ENCODE data around the gene ANLN.
"Not testable (repeated sequence)": the region's sequence is repeated elsewhere in the genome, so short reads cannot be mapped to it uniquely, and the experiment has no call there.

Gene ANLN

GRCh38 chr7:36486336-36486735 lies 96.7 kb downstream of the ANLN start:
- Histone ChIP-seq H3K79me2 (ENCODE audit: insufficient read depth, low read length) (no peaks in the 10 kb centered on the region), H3K4me3 (ENCODE audit: low read length, poor library complexity, severe bottlenecking) (no peak overlapping the region), H4K20me1 (ENCODE audit: insufficient read depth, low read length, poor library complexity, severe bottlenecking) (no peaks in the 10 kb centered on the region), H3K9ac (ENCODE audit: low read depth, low read length, poor library complexity, severe bottlenecking) (no peak overlapping the region), H3F3A (ENCODE audit: low read depth) (no peaks in the 10 kb centered on the region), H3K9me2 (replicated peaks; ENCODE audit: low read depth, low read length) (no peaks in the 10 kb centered on the region), H3K27me3 (ENCODE audit: insufficient read depth, low read length, poor library complexity, severe bottlenecking) (no peaks in the 10 kb centered on the region), H3K36me3 (ENCODE audit: insufficient read depth, low read length) (no peaks in the 10 kb centered on the region), H2AFZ (ENCODE audit: low read length) (no peak overlapping the region), H3K9me3 (ENCODE audit: insufficient read depth, low read depth, low read length) (no peaks in the 10 kb centered on the region), H3K4me2 (ENCODE audit: low read depth, low read length, poor library complexity, severe bottlenecking) (no peak overlapping the region), H3K4me1 (ENCODE audit: insufficient read depth, low read length, poor library complexity, severe bottlenecking) (no peaks in the 10 kb centered on the region)
- no peak for TF ChIP-seq CTCF (conservative IDR thresholded peaks at IDR 0.05; ENCODE audit: low read length)
- no peak for TF ChIP-seq EZH2phosphoT487 (IDR thresholded peaks at IDR 0.05; ENCODE audit: borderline replicate concordance)

DNA sequence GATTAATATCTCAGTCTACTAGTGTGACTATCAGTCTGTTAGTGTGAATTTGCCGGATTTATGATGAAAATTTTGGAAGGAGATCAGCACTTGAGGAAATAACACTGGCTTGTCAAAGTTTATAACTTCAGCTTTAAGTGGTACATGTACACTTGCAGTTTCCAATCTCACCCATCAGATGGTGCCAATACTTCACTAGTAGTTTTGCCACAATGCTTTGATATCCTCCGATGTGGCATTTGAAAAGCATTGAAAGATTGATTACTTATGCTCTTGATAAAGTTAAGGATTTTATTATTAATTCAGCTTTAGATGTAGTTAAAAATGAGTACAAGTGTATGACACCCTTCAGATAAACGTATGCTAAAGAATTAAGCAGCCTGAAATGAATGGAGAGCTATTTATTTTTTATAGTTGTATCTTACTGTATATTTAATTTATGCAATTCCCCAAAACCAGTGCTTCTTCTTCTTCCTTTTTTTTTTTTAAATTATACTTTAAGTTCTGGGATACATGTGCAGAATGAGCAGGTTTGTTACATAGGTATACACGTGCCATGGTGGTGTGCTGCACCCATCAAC lies 98.2 kb downstream of the ANLN start:
- Histone ChIP-seq H3K36me3 (ENCODE audit: insufficient read depth, low read length) (no peaks in the 10 kb centered on the region), H3F3A (ENCODE audit: low read depth) (no peaks in the 10 kb centered on the region), H3K9me3 (ENCODE audit: insufficient read depth, low read depth, low read length) (no peaks in the 10 kb centered on the region), H2AFZ (ENCODE audit: low read length) (no peak overlapping the region), H3K27me3 (ENCODE audit: insufficient read depth, low read length, poor library complexity, severe bottlenecking) (no peaks in the 10 kb centered on the region), H3K4me2 (ENCODE audit: low read depth, low read length, poor library complexity, severe bottlenecking) (no peak overlapping the region), H3K4me3 (ENCODE audit: low read length, poor library complexity, severe bottlenecking) (no peak overlapping the region), H3K79me2 (ENCODE audit: insufficient read depth, low read length) (no peaks in the 10 kb centered on the region), H3K4me1 (ENCODE audit: insufficient read depth, low read length, poor library complexity, severe bottlenecking) (no peaks in the 10 kb centered on the region), H3K9me2 (replicated peaks; ENCODE audit: low read depth, low read length) (no peaks in the 10 kb centered on the region), H4K20me1 (ENCODE audit: insufficient read depth, low read length, poor library complexity, severe bottlenecking) (no peaks in the 10 kb centered on the region), H3K9ac (ENCODE audit: low read depth, low read length, poor library complexity, severe bottlenecking) (no peak overlapping the region)
- TF ChIP-seq EZH2phosphoT487 (IDR thresholded peaks at IDR 0.05; ENCODE audit: borderline replicate concordance), result no peak
- peak; percentile 94 for TF ChIP-seq CTCF (conservative IDR thresholded peaks at IDR 0.05; ENCODE audit: low read length)

DNA sequence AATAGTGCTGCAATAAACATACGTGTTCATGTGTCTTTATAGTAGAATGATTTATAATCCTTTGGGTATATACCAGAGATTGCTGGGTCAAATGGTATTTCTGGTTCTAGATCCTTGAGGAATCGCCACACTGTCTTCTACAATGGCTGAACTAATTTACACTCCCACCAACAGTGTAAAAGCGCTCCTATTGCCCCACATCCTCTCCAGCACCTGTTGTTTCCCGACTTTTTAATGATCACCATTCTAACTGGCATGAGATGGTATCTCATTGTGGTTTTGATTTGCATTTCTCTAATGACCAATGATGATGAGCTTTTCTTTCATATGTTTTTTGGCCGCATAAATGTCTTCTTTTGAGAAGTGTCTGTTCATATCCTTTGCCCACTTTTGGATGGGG lies 99.0 kb downstream of the ANLN start:
- H3K9ac ChIP-seq (ENCODE audit: low read depth, low read length, poor library complexity, severe bottlenecking); H3K4me2 ChIP-seq (ENCODE audit: low read depth, low read length, poor library complexity, severe bottlenecking); H3K27me3 ChIP-seq (ENCODE audit: insufficient read depth, low read length, poor library complexity, severe bottlenecking); H3K79me2 ChIP-seq (ENCODE audit: insufficient read depth, low read length); H3K36me3 ChIP-seq (ENCODE audit: insufficient read depth, low read length); H3K4me1 ChIP-seq (ENCODE audit: insufficient read depth, low read length, poor library complexity, severe bottlenecking); H3F3A ChIP-seq (ENCODE audit: low read depth); H3K4me3 ChIP-seq (ENCODE audit: low read length, poor library complexity, severe bottlenecking); H4K20me1 ChIP-seq (ENCODE audit: insufficient read depth, low read length, poor library complexity, severe bottlenecking); H2AFZ ChIP-seq (ENCODE audit: low read length); H3K9me3 ChIP-seq (ENCODE audit: insufficient read depth, low read depth, low read length); H3K9me2 ChIP-seq (replicated peaks; ENCODE audit: low read depth, low read length): not testable (repeated sequence)

DNA sequence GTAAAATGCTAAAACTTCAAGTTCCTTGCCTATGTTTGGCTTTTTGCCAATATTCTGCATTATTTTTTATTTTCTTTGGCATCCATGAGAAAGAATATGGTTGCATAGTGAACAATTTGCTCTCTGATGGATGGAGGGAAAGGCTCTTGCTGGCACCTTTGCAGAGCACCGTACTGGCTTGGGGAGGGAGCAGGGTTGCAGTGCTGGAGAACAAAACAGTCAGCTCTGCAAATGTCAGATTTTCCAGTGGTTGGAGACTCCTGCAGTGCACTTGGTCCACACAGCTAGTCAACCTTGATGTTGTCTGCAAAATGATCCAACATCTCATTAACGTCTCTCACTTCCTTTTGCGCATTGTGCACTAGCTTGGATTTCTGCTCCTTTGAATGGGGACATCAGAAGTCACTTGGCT lies 100.8 kb downstream of the ANLN start:
- H3F3A ChIP-seq (ENCODE audit: low read depth), result no peaks in the 10 kb centered on the region
- H4K20me1 ChIP-seq (ENCODE audit: insufficient read depth, low read length, poor library complexity, severe bottlenecking), result no peaks in the 10 kb centered on the region
- no peak overlapping the region for H3K4me3 ChIP-seq (ENCODE audit: low read length, poor library complexity, severe bottlenecking)
- no peak overlapping the region for H2AFZ ChIP-seq (ENCODE audit: low read length)
- no peak overlapping the region for H3K4me2 ChIP-seq (ENCODE audit: low read depth, low read length, poor library complexity, severe bottlenecking)
- no peaks in the 10 kb centered on the region for H3K36me3 ChIP-seq (ENCODE audit: insufficient read depth, low read length)
- H3K79me2 ChIP-seq (ENCODE audit: insufficient read depth, low read length), result no peaks in the 10 kb centered on the region
- H3K27me3 ChIP-seq (ENCODE audit: insufficient read depth, low read length, poor library complexity, severe bottlenecking), result no peaks in the 10 kb centered on the region
- no peaks in the 10 kb centered on the region for H3K9me2 ChIP-seq (replicated peaks; ENCODE audit: low read depth, low read length)
- H3K4me1 ChIP-seq (ENCODE audit: insufficient read depth, low read length, poor library complexity, severe bottlenecking), result no peaks in the 10 kb centered on the region
- no peak overlapping the region for H3K9ac ChIP-seq (ENCODE audit: low read depth, low read length, poor library complexity, severe bottlenecking)
- no peaks in the 10 kb centered on the region for H3K9me3 ChIP-seq (ENCODE audit: insufficient read depth, low read depth, low read length)
- TF ChIP-seq EZH2phosphoT487 (IDR thresholded peaks at IDR 0.05; ENCODE audit: borderline replicate concordance) (no peak), CTCF (conservative IDR thresholded peaks at IDR 0.05; ENCODE audit: low read length) (no peak)

Data from Loucy (cell line).